ENCODE data around the gene CMC2. TPM values are rescaled to one million over a fixed set of nuclear protein-coding genes. Genes with fewer than 3 reads are reported as not detected.
A peak's percentile ranks its signal among the peaks of the same experiment; 100 is the strongest.

CMC2 gene
- total and polyA plus RNA-seq, 9 of the 15 experiments (the other 6 are each of a cell fraction or from before 2014, with no cell fraction given), result 122 to 501 (median 172) TPM

- TF ChIP-seq, protein P1, sequence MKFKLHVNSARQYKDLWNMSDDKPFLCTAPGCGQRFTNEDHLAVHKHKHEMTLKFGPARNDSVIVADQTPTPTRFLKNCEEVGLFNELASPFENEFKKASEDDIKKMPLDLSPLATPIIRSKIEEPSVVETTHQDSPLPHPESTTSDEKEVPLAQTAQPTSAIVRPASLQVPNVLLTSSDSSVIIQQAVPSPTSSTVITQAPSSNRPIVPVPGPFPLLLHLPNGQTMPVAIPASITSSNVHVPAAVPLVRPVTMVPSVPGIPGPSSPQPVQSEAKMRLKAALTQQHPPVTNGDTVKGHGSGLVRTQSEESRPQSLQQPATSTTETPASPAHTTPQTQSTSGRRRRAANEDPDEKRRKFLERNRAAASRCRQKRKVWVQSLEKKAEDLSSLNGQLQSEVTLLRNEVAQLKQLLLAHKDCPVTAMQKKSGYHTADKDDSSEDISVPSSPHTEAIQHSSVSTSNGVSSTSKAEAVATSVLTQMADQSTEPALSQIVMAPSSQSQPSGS (CRISPR knock-in tag; IDR thresholded peaks at IDR 0.05), result peak; percentile 92
- TF ChIP-seq CLOCK (CRISPR knock-in tag; IDR thresholded peaks at IDR 0.05; ENCODE audit: borderline replicate concordance) (no peak), SMC3 (conservative IDR thresholded peaks at IDR 0.05; ENCODE audit: insufficient read depth, low read depth, low read length) (no peak), DACH1 (IDR thresholded peaks at IDR 0.05; ENCODE audit: partially characterized antibody) (no peak), TEAD4 (IDR thresholded peaks at IDR 0.05; ENCODE audit: low read length) (0 out of 2 replicates have a peak, but pooled peaks have one; percentile 9), TEAD4 (CRISPR knock-in tag; IDR thresholded peaks at IDR 0.05; ENCODE audit: borderline replicate concordance) (no peak)
- TF ChIP-seq, protein P2, sequence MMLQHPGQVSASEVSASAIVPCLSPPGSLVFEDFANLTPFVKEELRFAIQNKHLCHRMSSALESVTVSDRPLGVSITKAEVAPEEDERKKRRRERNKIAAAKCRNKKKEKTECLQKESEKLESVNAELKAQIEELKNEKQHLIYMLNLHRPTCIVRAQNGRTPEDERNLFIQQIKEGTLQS (IDR thresholded peaks at IDR 0.05), result peak; percentile 98
- TF ChIP-seq, protein P2 (CRISPR knock-in tag; conservative IDR thresholded peaks at IDR 0.05), result 0 out of 2 replicates have a peak, but pooled peaks have one; percentile 52
- TF ChIP-seq, protein P3, sequence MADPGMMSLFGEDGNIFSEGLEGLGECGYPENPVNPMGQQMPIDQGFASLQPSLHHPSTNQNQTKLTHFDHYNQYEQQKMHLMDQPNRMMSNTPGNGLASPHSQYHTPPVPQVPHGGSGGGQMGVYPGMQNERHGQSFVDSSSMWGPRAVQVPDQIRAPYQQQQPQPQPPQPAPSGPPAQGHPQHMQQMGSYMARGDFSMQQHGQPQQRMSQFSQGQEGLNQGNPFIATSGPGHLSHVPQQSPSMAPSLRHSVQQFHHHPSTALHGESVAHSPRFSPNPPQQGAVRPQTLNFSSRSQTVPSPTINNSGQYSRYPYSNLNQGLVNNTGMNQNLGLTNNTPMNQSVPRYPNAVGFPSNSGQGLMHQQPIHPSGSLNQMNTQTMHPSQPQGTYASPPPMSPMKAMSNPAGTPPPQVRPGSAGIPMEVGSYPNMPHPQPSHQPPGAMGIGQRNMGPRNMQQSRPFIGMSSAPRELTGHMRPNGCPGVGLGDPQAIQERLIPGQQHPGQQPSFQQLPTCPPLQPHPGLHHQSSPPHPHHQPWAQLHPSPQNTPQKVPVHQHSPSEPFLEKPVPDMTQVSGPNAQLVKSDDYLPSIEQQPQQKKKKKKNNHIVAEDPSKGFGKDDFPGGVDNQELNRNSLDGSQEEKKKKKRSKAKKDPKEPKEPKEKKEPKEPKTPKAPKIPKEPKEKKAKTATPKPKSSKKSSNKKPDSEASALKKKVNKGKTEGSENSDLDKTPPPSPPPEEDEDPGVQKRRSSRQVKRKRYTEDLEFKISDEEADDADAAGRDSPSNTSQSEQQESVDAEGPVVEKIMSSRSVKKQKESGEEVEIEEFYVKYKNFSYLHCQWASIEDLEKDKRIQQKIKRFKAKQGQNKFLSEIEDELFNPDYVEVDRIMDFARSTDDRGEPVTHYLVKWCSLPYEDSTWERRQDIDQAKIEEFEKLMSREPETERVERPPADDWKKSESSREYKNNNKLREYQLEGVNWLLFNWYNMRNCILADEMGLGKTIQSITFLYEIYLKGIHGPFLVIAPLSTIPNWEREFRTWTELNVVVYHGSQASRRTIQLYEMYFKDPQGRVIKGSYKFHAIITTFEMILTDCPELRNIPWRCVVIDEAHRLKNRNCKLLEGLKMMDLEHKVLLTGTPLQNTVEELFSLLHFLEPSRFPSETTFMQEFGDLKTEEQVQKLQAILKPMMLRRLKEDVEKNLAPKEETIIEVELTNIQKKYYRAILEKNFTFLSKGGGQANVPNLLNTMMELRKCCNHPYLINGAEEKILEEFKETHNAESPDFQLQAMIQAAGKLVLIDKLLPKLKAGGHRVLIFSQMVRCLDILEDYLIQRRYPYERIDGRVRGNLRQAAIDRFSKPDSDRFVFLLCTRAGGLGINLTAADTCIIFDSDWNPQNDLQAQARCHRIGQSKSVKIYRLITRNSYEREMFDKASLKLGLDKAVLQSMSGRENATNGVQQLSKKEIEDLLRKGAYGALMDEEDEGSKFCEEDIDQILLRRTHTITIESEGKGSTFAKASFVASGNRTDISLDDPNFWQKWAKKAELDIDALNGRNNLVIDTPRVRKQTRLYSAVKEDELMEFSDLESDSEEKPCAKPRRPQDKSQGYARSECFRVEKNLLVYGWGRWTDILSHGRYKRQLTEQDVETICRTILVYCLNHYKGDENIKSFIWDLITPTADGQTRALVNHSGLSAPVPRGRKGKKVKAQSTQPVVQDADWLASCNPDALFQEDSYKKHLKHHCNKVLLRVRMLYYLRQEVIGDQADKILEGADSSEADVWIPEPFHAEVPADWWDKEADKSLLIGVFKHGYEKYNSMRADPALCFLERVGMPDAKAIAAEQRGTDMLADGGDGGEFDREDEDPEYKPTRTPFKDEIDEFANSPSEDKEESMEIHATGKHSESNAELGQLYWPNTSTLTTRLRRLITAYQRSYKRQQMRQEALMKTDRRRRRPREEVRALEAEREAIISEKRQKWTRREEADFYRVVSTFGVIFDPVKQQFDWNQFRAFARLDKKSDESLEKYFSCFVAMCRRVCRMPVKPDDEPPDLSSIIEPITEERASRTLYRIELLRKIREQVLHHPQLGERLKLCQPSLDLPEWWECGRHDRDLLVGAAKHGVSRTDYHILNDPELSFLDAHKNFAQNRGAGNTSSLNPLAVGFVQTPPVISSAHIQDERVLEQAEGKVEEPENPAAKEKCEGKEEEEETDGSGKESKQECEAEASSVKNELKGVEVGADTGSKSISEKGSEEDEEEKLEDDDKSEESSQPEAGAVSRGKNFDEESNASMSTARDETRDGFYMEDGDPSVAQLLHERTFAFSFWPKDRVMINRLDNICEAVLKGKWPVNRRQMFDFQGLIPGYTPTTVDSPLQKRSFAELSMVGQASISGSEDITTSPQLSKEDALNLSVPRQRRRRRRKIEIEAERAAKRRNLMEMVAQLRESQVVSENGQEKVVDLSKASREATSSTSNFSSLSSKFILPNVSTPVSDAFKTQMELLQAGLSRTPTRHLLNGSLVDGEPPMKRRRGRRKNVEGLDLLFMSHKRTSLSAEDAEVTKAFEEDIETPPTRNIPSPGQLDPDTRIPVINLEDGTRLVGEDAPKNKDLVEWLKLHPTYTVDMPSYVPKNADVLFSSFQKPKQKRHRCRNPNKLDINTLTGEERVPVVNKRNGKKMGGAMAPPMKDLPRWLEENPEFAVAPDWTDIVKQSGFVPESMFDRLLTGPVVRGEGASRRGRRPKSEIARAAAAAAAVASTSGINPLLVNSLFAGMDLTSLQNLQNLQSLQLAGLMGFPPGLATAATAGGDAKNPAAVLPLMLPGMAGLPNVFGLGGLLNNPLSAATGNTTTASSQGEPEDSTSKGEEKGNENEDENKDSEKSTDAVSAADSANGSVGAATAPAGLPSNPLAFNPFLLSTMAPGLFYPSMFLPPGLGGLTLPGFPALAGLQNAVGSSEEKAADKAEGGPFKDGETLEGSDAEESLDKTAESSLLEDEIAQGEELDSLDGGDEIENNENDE (IDR thresholded peaks at IDR 0.05; ENCODE audit: low read depth, low read length), result no peak
Observed at GRCh38 chr16:81006813-81007695, at the start of gene CMC2, which contains the start of gene CENPN (continued).
